ENCODE data around the gene GEMIN7.
"Not testable (repeated sequence)": the region's sequence is repeated elsewhere in the genome, so short reads cannot be mapped to it uniquely, and the experiment has no call there.

GEMIN7 gene

DNA sequence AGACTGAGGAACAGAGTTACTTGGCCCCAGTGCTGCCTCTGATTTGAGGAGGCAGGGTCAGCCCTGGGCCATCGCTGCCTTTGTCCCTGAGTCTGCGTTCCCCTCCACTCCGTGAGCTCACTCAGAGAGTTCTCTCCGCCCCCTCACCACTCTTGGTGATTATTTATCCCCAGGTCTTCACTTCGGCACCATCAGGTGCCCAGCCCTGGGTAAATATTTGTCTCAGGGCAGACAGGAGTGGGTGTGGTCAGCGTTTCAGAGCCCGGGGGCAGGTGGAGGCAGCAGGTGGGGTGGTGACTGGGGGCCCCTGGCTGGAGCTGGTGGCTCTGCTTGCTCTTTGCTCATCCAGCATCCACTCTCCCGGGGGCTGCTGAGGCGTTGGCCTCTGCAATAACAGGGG, 34.6 kb downstream of the GEMIN7 start:
- DNase-seq (ENCODE audit: low read depth, low spot score) = no peak
- TF ChIP-seq, protein P1, sequence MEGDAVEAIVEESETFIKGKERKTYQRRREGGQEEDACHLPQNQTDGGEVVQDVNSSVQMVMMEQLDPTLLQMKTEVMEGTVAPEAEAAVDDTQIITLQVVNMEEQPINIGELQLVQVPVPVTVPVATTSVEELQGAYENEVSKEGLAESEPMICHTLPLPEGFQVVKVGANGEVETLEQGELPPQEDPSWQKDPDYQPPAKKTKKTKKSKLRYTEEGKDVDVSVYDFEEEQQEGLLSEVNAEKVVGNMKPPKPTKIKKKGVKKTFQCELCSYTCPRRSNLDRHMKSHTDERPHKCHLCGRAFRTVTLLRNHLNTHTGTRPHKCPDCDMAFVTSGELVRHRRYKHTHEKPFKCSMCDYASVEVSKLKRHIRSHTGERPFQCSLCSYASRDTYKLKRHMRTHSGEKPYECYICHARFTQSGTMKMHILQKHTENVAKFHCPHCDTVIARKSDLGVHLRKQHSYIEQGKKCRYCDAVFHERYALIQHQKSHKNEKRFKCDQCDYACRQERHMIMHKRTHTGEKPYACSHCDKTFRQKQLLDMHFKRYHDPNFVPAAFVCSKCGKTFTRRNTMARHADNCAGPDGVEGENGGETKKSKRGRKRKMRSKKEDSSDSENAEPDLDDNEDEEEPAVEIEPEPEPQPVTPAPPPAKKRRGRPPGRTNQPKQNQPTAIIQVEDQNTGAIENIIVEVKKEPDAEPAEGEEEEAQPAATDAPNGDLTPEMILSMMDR (IDR thresholded peaks at IDR 0.05; ENCODE audit: insufficient read depth, low read length, missing control alignments) = no peak
- no peak overlapping the region for H3K4me3 ChIP-seq (ENCODE audit: low read depth, low read length)
- ChIA-PET POLR2A (no interaction called here), CTCF (interaction anchor here (0.8 to 5.6 kb wide), 5 partner anchors 8 to 15 kb away, joined by 3 to 29 read pairs (median 4); no protein-coding TSS in a partner anchor)

DNA sequence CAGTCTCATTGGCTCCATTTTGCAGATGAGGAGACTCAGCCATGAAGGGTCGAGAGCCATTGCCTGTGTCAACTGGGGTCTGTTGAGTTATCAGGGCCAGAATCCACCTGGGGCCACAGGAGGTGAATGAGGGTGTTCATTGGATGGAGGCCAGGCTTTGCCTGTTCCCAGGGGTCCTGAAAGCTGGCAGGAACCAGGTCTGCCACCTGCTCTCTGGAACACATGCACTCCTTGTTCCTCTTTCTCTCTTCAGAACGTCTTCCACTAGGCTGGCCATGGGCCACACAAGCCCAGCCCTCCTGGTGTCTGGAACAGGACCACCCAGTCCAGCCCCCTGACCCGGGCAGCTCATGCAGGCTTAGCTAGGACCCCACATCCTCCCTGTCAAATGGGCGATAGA, 35.1 kb downstream of the GEMIN7 start:
- CTCF ChIA-PET = interaction anchor here (0.9 to 5.6 kb wide), 4 partner anchors 9 to 15 kb away, joined by 3 to 29 read pairs (median 6); no protein-coding TSS in a partner anchor
- TF ChIP-seq, protein P1 (IDR thresholded peaks at IDR 0.05; ENCODE audit: insufficient read depth, low read length, missing control alignments) = no peak
- no peak for DNase-seq (ENCODE audit: low read depth, low spot score)
- no peak overlapping the region for H3K4me3 ChIP-seq (ENCODE audit: low read depth, low read length)
- POLR2A ChIA-PET = no interaction called here

DNA sequence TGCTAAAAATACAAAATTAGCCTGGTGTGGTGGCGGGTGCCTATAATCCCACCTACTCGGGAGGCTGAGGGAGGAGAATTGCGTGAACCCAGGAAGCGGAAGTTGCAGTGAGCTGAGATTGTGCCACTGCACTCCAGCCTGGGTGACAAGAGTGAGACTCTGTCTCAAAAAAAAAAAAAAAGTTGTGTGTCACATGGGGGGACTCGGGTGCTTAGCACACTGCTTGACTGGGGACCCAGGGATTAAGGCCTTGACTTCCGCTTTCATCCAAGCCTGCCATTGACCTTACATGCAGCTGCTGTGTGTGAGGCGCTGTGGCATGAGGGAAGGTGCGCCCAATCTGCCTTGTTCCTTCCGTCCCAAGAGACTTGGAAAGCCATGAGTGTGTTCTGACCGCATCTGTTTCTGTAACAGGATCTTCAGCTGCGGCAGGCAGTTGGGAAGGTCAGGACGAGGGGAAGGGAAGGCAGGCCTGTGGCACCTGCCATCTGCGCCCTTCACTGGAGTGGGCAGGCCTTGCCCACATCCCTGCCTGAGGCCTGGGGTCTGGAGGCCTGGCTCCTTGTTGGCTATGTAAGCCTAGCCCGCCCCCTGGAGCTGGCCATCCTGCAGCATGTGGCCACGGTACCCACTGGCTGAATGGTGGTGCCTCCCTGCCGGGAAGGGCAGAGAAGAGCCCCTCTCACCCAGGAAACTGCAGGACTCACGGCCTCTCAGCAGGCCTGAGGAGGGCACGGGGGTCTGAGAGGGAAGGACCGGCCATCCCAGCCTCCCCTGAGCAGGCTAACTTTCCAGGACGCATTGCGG, 37.0 kb downstream of the GEMIN7 start:
- no peak overlapping the region for H3K4me3 ChIP-seq (ENCODE audit: low read depth, low read length)
- CTCF ChIA-PET = interaction anchor here (1.6 to 5.6 kb wide), 2 partner anchors 9 to 10 kb away, joined by 8 to 29 read pairs; no protein-coding TSS in a partner anchor
- TF ChIP-seq, protein P1 (IDR thresholded peaks at IDR 0.05; ENCODE audit: insufficient read depth, low read length, missing control alignments) = no peak
- POLR2A ChIA-PET = no interaction called here
- no peak for DNase-seq (ENCODE audit: low read depth, low spot score)

DNA sequence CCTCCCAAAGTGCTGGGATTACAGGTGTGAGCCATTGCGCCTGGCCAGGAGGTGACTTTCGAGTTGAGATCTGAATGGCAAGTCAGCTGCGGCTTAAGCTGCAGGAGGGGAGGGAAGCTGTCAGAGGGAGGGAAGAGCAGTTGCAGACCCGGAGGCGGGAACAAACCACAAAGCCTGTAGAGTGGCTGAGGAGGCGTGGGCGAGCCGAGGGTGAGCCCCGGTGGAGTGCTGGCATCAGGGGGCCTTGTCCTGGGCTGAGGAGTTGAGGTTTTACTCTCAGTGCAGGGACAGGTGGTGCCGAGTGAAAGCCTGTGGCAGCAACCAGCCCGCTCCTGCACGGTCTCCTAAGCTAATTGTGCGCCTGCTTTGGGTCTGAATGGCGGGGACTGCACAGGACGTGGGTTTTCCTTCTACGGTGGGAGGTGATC, 38.1 kb downstream of the GEMIN7 start:
- ChIA-PET CTCF (interaction anchor here (1.3 to 5.6 kb wide), 2 partner anchors 7 to 11 kb away, joined by 3 to 29 read pairs; no protein-coding TSS in a partner anchor), POLR2A (no interaction called here)
- DNase-seq (ENCODE audit: low read depth, low spot score) = no peak
- TF ChIP-seq, protein P1 (IDR thresholded peaks at IDR 0.05; ENCODE audit: insufficient read depth, low read length, missing control alignments) = no peak
- no peak overlapping the region for H3K4me3 ChIP-seq (ENCODE audit: low read depth, low read length)

DNA sequence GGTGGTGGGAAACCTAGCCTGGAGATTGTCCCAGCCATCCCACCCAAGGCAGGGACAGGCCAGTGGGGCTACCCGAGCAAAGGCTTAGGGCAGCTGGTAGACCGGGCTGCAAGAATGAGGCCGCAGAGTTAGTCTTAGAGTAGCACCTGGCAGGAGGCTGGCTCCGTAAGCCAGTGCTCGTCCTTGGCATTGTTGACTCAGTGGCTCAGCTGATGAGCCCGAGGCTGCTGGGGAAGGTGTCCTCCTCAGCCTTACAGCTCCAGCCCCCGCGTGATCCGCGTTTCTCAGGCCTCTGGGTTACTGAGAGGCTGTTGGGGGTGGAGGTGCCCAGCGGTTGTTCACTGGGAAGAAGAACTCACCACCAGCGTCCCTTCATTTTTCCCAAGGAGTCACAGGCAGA, 38.6 kb downstream of the GEMIN7 start:
- POLR2A ChIA-PET = no interaction called here
- CTCF ChIA-PET = interaction anchor here (1.3 kb wide), 1 partner anchor 11 kb away, joined by 3 read pairs; no protein-coding TSS in a partner anchor
- TF ChIP-seq, protein P1 (IDR thresholded peaks at IDR 0.05; ENCODE audit: insufficient read depth, low read length, missing control alignments) = no peak

DNA sequence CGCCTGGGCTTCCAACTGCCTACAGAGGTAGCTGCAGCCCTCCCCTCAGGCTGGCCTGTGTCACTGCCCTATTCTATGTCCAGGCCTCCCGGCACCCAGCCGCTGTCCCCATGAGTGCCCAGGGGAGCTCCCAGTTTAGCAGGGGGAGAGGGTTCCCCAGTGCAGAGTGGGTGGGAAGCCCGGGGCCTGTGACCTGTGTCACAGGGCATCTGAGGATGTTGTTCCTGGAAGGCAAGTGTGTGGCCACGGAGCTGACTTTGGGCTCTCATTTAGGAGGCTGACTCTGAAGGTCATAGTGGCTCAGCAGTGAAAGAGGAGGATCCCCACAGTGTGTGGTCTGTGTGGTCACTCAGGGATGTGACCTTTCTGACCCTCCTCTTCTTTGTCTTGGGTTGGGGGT, 39.0 kb downstream of the GEMIN7 start:
- POLR2A ChIA-PET = no interaction called here
- no peak overlapping the region for H3K4me3 ChIP-seq (ENCODE audit: low read depth, low read length)
- no peak for DNase-seq (ENCODE audit: low read depth, low spot score)
- CTCF ChIA-PET = interaction anchor here (1.2 to 1.3 kb wide), 2 partner anchors 10 to 13 kb away, joined by 3 read pairs; no protein-coding TSS in a partner anchor
- TF ChIP-seq, protein P1 (IDR thresholded peaks at IDR 0.05; ENCODE audit: insufficient read depth, low read length, missing control alignments) = no peak

More for the DNA sequence above, 38.6 kb downstream of the GEMIN7 start:
- no peak overlapping the region for H3K4me3 ChIP-seq (ENCODE audit: low read depth, low read length)
- DNase-seq (ENCODE audit: low read depth, low spot score) = no peak

DNA sequence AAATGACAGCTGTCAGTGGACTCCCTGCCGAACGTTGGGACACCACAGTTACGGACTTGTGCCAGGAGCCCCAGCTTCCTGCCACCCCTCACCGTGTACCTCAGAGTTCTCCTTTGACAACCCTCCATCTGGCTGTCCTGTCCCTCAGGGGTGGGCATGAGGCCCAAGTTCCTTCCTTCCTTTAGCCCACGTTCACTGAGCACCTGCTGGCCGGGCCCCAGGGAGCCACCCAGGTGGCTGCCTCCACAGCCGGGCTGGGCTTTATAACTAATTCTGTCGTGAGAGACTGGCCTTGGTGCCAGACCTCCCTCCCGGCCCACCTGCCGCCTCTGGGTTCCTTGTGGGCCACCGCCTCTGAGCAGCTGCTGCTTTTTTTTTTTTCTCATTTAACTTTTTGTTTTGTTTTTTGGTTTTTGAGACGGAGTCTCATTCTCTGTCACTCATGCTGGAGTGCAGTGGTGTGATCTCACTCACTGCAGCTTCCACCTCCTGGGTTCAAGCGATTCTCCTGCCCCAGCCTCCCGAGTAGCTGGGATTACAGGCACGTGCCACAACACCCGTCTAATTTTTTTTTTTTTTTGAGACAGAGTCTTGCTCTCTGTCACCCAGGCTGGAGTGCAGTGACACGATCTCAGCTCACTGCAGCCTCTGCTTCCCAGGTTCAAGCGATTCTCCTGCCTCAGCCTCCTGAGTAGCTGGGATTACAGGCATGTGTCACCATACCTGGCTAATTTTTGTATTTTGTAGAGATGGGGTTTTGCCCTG, 39.7 kb downstream of the GEMIN7 start:
- H3K4me3 ChIP-seq (ENCODE audit: low read depth, low read length); DNase-seq (ENCODE audit: low read depth, low spot score); POLR2A ChIA-PET: not testable (repeated sequence)
- CTCF ChIA-PET = interaction anchor here (1.2 to 1.3 kb wide), 2 partner anchors 10 to 13 kb away, joined by 3 read pairs; no protein-coding TSS in a partner anchor
